ENCODE results near the gene HS3ST3A1.
"Not testable (repeated sequence)": the region's sequence is repeated elsewhere in the genome, so short reads cannot be mapped to it uniquely, and the experiment has no call there.

The HS3ST3A1 gene

GRCh38 chr17:13534946-13535345, 66.8 kb downstream of the HS3ST3A1 start:
- no peak for DNase-seq

GRCh38 chr17:13531721-13532120, 70.0 kb downstream of the HS3ST3A1 start:
- no peak for DNase-seq

GRCh38 chr17:13525876-13526275, 75.9 kb downstream of the HS3ST3A1 start:
- DNase-seq: no peak

GRCh38 chr17:13523164-13523563, 78.6 kb downstream of the HS3ST3A1 start:
- DNase-seq: no peak

- no peak for DNase-seq
Measured at GRCh38 chr17:13522749-13523148, 79.0 kb downstream of the HS3ST3A1 start.

GRCh38 chr17:13521784-13522183, 79.9 kb downstream of the HS3ST3A1 start:
- DNase-seq: no peak

GRCh38 chr17:13520899-13521572, 80.7 kb downstream of the HS3ST3A1 start:
- DNase-seq: no peak

GRCh38 chr17:13518261-13519000, 83.3 kb downstream of the HS3ST3A1 start:
- DNase-seq: no peak

- no peak for DNase-seq
Measured at GRCh38 chr17:13513039-13513405, 88.7 kb downstream of the HS3ST3A1 start.

- no peak for DNase-seq
Measured at GRCh38 chr17:13510062-13510461, 91.7 kb downstream of the HS3ST3A1 start.

GRCh38 chr17:13509527-13509926, 92.2 kb downstream of the HS3ST3A1 start:
- DNase-seq: no peak

- DNase-seq: no peak
Measured at GRCh38 chr17:13508896-13509295, 92.8 kb downstream of the HS3ST3A1 start.

- no peak for DNase-seq
Measured at GRCh38 chr17:13503526-13503925, 98.2 kb downstream of the HS3ST3A1 start.

- no peak for DNase-seq
Measured at GRCh38 chr17:13502263-13502662, 99.5 kb downstream of the HS3ST3A1 start.

- DNase-seq: no peak
Measured at GRCh38 chr17:13500947-13501346, 100.8 kb downstream of the HS3ST3A1 start.

GRCh38 chr17:13498184-13498583, 103.5 kb downstream of the HS3ST3A1 start:
- no peak for DNase-seq

GRCh38 chr17:13496553-13497056, 105.1 kb downstream of the HS3ST3A1 start:
- DNase-seq: not testable (repeated sequence)

GRCh38 chr17:13495423-13495822, 106.3 kb downstream of the HS3ST3A1 start:
- DNase-seq: no peak

- DNase-seq: no peak
Measured at GRCh38 chr17:13492737-13493122, 109.0 kb downstream of the HS3ST3A1 start.

- no peak for DNase-seq
Measured at GRCh38 chr17:13491916-13492736, 109.6 kb downstream of the HS3ST3A1 start.

- no peak for DNase-seq
Measured at GRCh38 chr17:13491491-13491890, 110.2 kb downstream of the HS3ST3A1 start.

GRCh38 chr17:13490906-13491482, 110.7 kb downstream of the HS3ST3A1 start:
- no peak for DNase-seq

GRCh38 chr17:13490427-13490826, 111.3 kb downstream of the HS3ST3A1 start:
- DNase-seq: no peak

Data from RPMI8226 (cell line).